Tibial artery (tissue), 4 donors: ENCODE data around the gene FAHD1.

ENCODE experiments used
- DNase-seq, 2 donors: peaks; one replicate each; pipeline ENCODE4 v3.0.0-alpha.2; 2019
- H3K27ac ChIP-seq, 2 donors: fragments of 200-600 bp; sonication (generic) in 1 of 2; 1 replicate in 1 of 2; 2 replicates in 1 of 2; pipeline ENCODE4 v1.5.1; 2018 to 2019; ENCODE audit warnings: mild to moderate bottlenecking in 1 of 2
- H3K27me3 ChIP-seq, 2 donors: fragments of 200-600 bp; sonication (generic) in 1 of 2; one replicate each; pipeline versions ENCODE4 v1.5.1 to v1.6.0; 2016 to 2019
- H3K36me3 ChIP-seq, 3 donors: fragments of 200-600 bp; sonication (generic) in 2 of 3; one replicate each; pipeline ENCODE4 v1.5.1; 2016 to 2019; ENCODE audit warnings: mild to moderate bottlenecking in 2 of 3
- H3K4me1 ChIP-seq, 4 donors: fragments of 200-600 bp; sonication (generic) in 2 of 4; 1 replicate in 3 of 4; 2 replicates in 1 of 4; pipeline ENCODE4 v1.5.1; 2016 to 2019
- H3K4me3 ChIP-seq, 2 donors: fragments of 200-600 bp; sonication (generic) in 1 of 2; 1 replicate in 1 of 2; 2 replicates in 1 of 2; pipeline ENCODE4 v1.5.1; 2018 to 2019; ENCODE audit warnings: mild to moderate bottlenecking in 2 of 2
- H3K9me3 ChIP-seq, 3 donors: fragments of 200-600 bp; sonication (generic) in 1 of 3; one replicate each; pipeline ENCODE4 v1.5.1; 2016 to 2019
- intact Hi-C: fragments of 100-400 bp; cut with DNase I; formaldehyde crosslinking; loops from one replicate; pipeline ENCODE4 v1.15.0; 2023; ENCODE audit warnings: low total_unique reads
- TF ChIP-seq, protein P1 (sequence below), 2 experiments: fragments of 200-600 bp in 1 of 2; fragments of 450-650 bp in 1 of 2; IDR thresholded peaks; one replicate each; pipeline ENCODE4 v1.5.1; 2017 to 2019; ENCODE audit warnings: antibody characterized with exemption in 2 of 2, mild to moderate bottlenecking in 1 of 2, moderate library complexity in 1 of 2

FAHD1 gene

DNA sequence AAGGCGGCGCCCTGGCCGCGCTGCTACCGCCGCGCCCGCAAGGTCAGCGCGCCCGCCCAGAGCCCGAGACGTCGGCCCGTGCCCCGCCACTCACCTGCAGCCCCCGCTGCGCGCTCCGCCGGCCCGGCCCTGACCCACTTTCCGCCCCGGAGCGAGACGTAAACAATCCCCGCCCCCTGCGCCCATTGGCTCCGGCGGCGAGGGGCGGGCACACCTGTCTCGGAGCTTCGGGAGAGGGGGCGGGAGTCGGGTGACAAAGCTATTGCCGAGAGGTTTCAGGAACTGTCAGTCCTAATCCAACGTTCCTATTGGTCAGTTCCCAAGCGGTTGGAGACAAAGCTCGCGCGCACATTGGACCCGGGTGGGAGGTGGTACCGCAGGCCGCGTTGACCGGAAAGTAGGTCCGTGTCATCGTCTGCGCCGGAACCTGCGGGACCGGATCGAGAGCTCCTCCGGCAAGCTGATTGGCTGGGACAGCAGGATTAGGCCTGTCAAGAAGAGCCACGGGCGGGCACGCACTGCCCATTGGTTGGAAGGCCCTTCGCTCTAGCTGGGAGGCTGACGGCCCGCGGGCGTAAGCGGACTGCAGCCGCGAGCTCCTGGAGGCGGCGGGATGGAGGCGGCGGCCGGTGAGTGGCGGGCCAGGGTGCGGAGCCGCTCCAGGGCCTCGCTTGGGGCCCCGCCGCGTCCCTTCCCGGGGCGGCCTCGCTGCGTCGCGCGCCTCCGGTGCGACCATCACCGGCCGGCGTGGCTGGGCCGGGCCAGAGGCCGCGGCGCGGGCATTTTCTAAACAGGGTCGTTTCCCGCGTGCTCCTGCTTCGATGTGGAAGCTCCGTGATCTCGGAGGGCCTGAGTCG, 44.4 kb upstream of the FAHD1 start, which contains the start of the genes NUBP2 and SPSB3:
NUBP2 (plus strand) TSS at position 553 of the 857 bp plus-strand sequence; CDS start at position 614, 61 bp downstream.
SPSB3 (minus strand) TSS at position 164 of the 857 bp plus-strand sequence. CDS start 1,088 bp downstream, outside the sequence.
- Histone ChIP-seq H3K36me3 (peaks cover 17 to 61% (median 42%) of the 10 kb centered on the region in 3 donors), H3K4me1 (peaks cover 0 to 73% (median 40%) of the 10 kb centered on the region in 4 donors), H3K27ac (peak within 1 kb of the TSS; percentile 75 to 78), H3K4me3 (peak within 1 kb of the TSS; percentile 74 to 94), H3K27me3 (no peaks in the 10 kb centered on the region), H3K9me3 (no peaks in the 10 kb centered on the region)
- TF ChIP-seq, protein P1, sequence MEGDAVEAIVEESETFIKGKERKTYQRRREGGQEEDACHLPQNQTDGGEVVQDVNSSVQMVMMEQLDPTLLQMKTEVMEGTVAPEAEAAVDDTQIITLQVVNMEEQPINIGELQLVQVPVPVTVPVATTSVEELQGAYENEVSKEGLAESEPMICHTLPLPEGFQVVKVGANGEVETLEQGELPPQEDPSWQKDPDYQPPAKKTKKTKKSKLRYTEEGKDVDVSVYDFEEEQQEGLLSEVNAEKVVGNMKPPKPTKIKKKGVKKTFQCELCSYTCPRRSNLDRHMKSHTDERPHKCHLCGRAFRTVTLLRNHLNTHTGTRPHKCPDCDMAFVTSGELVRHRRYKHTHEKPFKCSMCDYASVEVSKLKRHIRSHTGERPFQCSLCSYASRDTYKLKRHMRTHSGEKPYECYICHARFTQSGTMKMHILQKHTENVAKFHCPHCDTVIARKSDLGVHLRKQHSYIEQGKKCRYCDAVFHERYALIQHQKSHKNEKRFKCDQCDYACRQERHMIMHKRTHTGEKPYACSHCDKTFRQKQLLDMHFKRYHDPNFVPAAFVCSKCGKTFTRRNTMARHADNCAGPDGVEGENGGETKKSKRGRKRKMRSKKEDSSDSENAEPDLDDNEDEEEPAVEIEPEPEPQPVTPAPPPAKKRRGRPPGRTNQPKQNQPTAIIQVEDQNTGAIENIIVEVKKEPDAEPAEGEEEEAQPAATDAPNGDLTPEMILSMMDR (IDR thresholded peaks at IDR 0.05) = no peak
- DNase-seq = peak; percentile 100
- intact Hi-C loops = loop anchor here (5.0 kb wide), 1 partner anchor 45 kb away; the partner anchor contains the start of genes FAHD1 and HAGH

DNA sequence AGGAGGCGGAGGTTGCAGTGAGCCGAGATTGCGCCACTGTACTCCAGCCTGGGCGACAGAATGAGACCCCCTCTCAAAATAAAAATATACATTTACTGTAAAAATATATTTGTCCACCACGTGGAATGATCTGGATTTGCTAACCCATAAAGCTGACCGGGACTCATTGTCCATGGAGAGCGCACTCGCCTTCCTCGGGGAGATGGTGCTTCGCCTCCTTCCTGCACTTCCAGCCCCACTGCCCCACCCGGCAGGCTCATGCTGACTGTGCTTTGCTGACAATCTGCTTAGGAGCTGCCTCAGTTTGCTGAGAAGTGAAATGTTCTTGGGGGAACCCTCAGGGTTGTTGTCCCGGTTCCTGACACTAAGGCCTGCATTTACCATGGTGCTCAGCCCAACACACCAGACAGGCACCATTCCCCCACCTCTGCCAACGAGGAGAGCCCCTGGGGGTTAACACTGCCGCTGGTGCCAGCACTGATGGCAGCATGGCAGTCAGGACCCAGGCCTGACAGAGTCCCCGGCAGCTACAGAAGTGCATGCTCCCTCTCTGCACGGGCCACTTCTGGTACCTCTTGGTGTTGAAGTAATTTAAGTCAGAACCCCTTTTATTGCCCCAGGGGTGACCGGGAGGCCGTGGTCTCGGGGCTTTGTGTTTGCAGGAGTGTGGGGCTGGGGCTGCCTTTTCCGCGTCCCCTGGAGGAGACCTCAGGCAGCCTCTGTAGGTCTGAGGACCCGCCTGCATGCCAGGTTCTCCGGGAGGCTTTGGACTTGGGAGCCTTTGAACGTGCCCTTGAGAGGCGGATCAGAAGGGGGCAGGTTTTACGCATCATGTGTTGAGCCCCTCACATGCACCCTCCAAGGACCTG, 41.8 kb upstream of the FAHD1 start:
- H3K4me3 ChIP-seq = no peak overlapping the region
- no peaks in the 10 kb centered on the region for H3K27me3 ChIP-seq
- H3K36me3 ChIP-seq = peaks cover 15 to 61% (median 43%) of the 10 kb centered on the region in 3 donors
- peaks cover 0 to 61% (median 35%) of the 10 kb centered on the region in 4 donors for H3K4me1 ChIP-seq
- TF ChIP-seq, protein P1 (IDR thresholded peaks at IDR 0.05) = no peak
- no peaks in the 10 kb centered on the region for H3K9me3 ChIP-seq
- H3K27ac ChIP-seq = no peak overlapping the region
- DNase-seq = no peak
- intact Hi-C loops = loop anchor here (5.0 kb wide), 1 partner anchor 42 kb away; the partner anchor contains the start of genes FAHD1 and HAGH

DNA sequence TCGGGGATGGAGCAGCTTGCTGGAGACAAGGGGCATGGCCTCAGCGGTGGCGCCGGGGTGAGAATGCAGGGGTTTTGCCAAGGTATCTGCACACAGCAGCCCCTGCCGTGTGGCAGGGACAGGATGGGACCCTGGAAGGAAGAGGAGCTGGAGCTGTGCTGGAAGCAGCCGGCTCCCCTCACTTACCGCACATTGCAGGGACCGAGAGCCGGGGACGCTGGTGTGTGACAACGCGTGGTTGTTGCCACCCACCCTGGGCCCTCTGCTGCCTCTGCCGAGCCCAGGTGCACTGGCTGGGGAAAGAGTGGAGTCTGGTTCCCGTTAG, 41.2 kb upstream of the FAHD1 start:
- Histone ChIP-seq H3K36me3 (peaks cover 15 to 61% (median 41%) of the 10 kb centered on the region in 3 donors), H3K4me3 (no peak overlapping the region), H3K27me3 (no peaks in the 10 kb centered on the region), H3K27ac (no peak overlapping the region), H3K9me3 (no peaks in the 10 kb centered on the region), H3K4me1 (peaks cover 0 to 56% (median 30%) of the 10 kb centered on the region in 4 donors)
- DNase-seq = no peak
- TF ChIP-seq, protein P1 (IDR thresholded peaks at IDR 0.05) = no peak
- intact Hi-C loops = no loop called here

DNA sequence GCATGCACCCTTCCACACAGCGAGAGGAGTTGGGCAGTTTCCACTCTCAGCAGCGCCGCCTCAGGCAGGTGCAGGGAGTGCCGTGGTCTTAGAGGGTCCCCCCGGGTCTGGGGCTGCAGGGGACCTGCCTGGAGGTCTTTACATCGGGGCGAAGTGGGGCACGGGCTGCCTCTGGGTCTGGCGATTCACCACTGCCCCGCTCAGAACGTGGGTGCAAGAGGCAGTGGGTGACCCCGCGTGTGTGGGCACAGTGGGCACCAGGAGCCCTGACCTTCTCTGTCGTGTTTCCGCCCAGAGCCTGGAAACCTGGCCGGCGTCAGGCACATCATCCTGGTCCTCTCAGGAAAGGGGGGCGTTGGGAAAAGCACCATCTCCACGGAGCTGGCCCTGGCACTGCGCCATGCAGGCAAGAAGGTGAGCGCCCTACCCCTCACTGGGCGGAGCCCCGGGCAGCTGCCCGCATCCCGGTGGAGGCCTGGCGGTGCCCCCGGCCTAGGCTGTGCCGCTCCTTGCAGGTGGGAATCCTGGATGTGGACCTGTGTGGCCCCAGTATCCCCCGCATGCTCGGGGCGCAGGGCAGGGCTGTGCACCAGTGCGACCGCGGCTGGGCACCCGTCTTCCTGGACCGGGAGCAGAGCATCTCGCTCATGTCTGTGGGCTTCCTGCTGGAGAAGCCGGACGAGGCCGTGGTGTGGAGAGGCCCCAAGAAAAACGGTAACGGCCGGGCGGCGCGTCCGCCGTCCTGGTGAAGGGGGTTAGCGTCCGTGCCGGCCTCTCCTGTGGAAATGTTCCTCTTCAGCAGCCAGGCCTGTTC, 40.6 kb upstream of the FAHD1 start:
- no peak overlapping the region for H3K4me3 ChIP-seq
- no peak for DNase-seq
- H3K27me3 ChIP-seq = no peaks in the 10 kb centered on the region
- peaks cover 0 to 49% (median 24%) of the 10 kb centered on the region in 4 donors for H3K4me1 ChIP-seq
- intact Hi-C loops = no loop called here
- no peaks in the 10 kb centered on the region for H3K9me3 ChIP-seq
- peaks cover 15 to 64% (median 43%) of the 10 kb centered on the region in 3 donors for H3K36me3 ChIP-seq
- H3K27ac ChIP-seq = no peak overlapping the region
- TF ChIP-seq, protein P1 (IDR thresholded peaks at IDR 0.05) = no peak

DNA sequence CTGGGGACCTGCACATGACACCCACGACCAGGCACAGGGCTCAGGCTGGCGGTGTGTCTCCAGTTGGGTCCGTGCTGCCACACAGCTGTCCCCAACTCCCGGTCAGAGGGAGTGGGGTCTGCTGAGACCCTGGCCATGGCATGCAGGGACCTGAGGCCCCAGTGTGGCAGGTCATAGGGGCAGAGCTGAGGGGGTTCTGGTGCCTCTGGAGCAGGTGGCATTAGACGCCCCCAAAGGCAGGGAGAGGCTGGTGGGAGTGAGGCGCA, 40.0 kb upstream of the FAHD1 start:
- H3K27ac ChIP-seq = no peak overlapping the region
- TF ChIP-seq, protein P1 (IDR thresholded peaks at IDR 0.05) = no peak
- no peak overlapping the region for H3K4me3 ChIP-seq
- peaks cover 15 to 70% (median 44%) of the 10 kb centered on the region in 3 donors for H3K36me3 ChIP-seq
- H3K4me1 ChIP-seq = peaks cover 0 to 44% (median 21%) of the 10 kb centered on the region in 4 donors
- intact Hi-C loops = no loop called here
- no peaks in the 10 kb centered on the region for H3K9me3 ChIP-seq
- no peaks in the 10 kb centered on the region for H3K27me3 ChIP-seq
- no peak for DNase-seq
